ENCODE results near the gene TSPAN10.

The TSPAN10 gene

GRCh38 chr17:81691196-81691595 is 54.2 kb downstream of the TSPAN10 start:
- Histone ChIP-seq H3K27me3 (ENCODE audit: insufficient read depth, low read length) (no peaks in the 10 kb centered on the region), H3K9me3 (ENCODE audit: insufficient read depth, low read depth, low read length) (no peaks in the 10 kb centered on the region), H3K9ac (ENCODE audit: low read depth, low read length) (no peak overlapping the region), H3K36me3 (ENCODE audit: insufficient read depth, low read length) (peaks cover 94% of the 10 kb centered on the region), H3K27ac (ENCODE audit: low read depth, low read length) (no peak overlapping the region), H3K4me1 (ENCODE audit: insufficient read depth, low read length) (no peaks in the 10 kb centered on the region), H3K4me3 (ENCODE audit: low read length) (no peak overlapping the region)
- 96% methylated on average over 18 of the region's 18 CpGs for WGBS

GRCh38 chr17:81691608-81692007 is 54.6 kb downstream of the TSPAN10 start:
- Histone ChIP-seq H3K9ac (ENCODE audit: low read depth, low read length) (no peak overlapping the region), H3K27me3 (ENCODE audit: insufficient read depth, low read length) (no peaks in the 10 kb centered on the region), H3K4me1 (ENCODE audit: insufficient read depth, low read length) (no peaks in the 10 kb centered on the region), H3K27ac (ENCODE audit: low read depth, low read length) (no peak overlapping the region), H3K4me3 (ENCODE audit: low read length) (no peak overlapping the region), H3K9me3 (ENCODE audit: insufficient read depth, low read depth, low read length) (no peaks in the 10 kb centered on the region), H3K36me3 (ENCODE audit: insufficient read depth, low read length) (peaks cover 94% of the 10 kb centered on the region)
- 97% methylated on average over 20 of the region's 20 CpGs for WGBS

GRCh38 chr17:81693509-81694210 is 56.7 kb downstream of the TSPAN10 start:
- H3K36me3 ChIP-seq (ENCODE audit: insufficient read depth, low read length) = peaks cover 93% of the 10 kb centered on the region
- 90% methylated on average over 35 of the region's 35 CpGs for WGBS

GRCh38 chr17:81694810-81695209 is 57.8 kb downstream of the TSPAN10 start:
- Histone ChIP-seq H3K27ac (ENCODE audit: low read depth, low read length) (no peak overlapping the region), H3K27me3 (ENCODE audit: insufficient read depth, low read length) (no peaks in the 10 kb centered on the region), H3K36me3 (ENCODE audit: insufficient read depth, low read length) (peaks cover 95% of the 10 kb centered on the region), H3K4me3 (ENCODE audit: low read length) (no peak overlapping the region), H3K4me1 (ENCODE audit: insufficient read depth, low read length) (no peaks in the 10 kb centered on the region), H3K9ac (ENCODE audit: low read depth, low read length) (no peak overlapping the region), H3K9me3 (ENCODE audit: insufficient read depth, low read depth, low read length) (no peaks in the 10 kb centered on the region)
- 97% methylated on average over 19 of the region's 19 CpGs for WGBS

More at GRCh38 chr17:81693509-81694210, 56.7 kb downstream of the TSPAN10 start:
- Histone ChIP-seq H3K27ac (ENCODE audit: low read depth, low read length) (no peak overlapping the region), H3K4me1 (ENCODE audit: insufficient read depth, low read length) (no peaks in the 10 kb centered on the region), H3K27me3 (ENCODE audit: insufficient read depth, low read length) (no peaks in the 10 kb centered on the region), H3K9me3 (ENCODE audit: insufficient read depth, low read depth, low read length) (no peaks in the 10 kb centered on the region), H3K4me3 (ENCODE audit: low read length) (no peak overlapping the region), H3K9ac (ENCODE audit: low read depth, low read length) (no peak overlapping the region)

- 96% methylated on average over 6 of the region's 6 CpGs for WGBS
- Histone ChIP-seq H3K4me1 (ENCODE audit: insufficient read depth, low read length) (no peaks in the 10 kb centered on the region), H3K27ac (ENCODE audit: low read depth, low read length) (no peak overlapping the region), H3K36me3 (ENCODE audit: insufficient read depth, low read length) (peaks cover 91% of the 10 kb centered on the region), H3K4me3 (ENCODE audit: low read length) (no peak overlapping the region), H3K9ac (ENCODE audit: low read depth, low read length) (no peak overlapping the region), H3K9me3 (ENCODE audit: insufficient read depth, low read depth, low read length) (no peaks in the 10 kb centered on the region), H3K27me3 (ENCODE audit: insufficient read depth, low read length) (no peaks in the 10 kb centered on the region)
These were observed 58.2 kb downstream of the TSPAN10 start for GRCh38 chr17:81695211-81695610.

GRCh38 chr17:81695801-81696200 is 58.8 kb downstream of the TSPAN10 start:
- Histone ChIP-seq H3K4me3 (ENCODE audit: low read length) (no peak overlapping the region), H3K27me3 (ENCODE audit: insufficient read depth, low read length) (no peaks in the 10 kb centered on the region), H3K27ac (ENCODE audit: low read depth, low read length) (no peak overlapping the region), H3K36me3 (ENCODE audit: insufficient read depth, low read length) (peaks cover 88% of the 10 kb centered on the region), H3K4me1 (ENCODE audit: insufficient read depth, low read length) (no peaks in the 10 kb centered on the region), H3K9ac (ENCODE audit: low read depth, low read length) (no peak overlapping the region), H3K9me3 (ENCODE audit: insufficient read depth, low read depth, low read length) (no peaks in the 10 kb centered on the region)
- 96% methylated on average over 22 of the region's 22 CpGs for WGBS

- H3K4me3 ChIP-seq (ENCODE audit: low read length) = no peak overlapping the region
- 96% methylated on average over 40 of the region's 40 CpGs for WGBS
- peaks cover 88% of the 10 kb centered on the region for H3K36me3 ChIP-seq (ENCODE audit: insufficient read depth, low read length)
- H3K27ac ChIP-seq (ENCODE audit: low read depth, low read length) = no peak overlapping the region
- no peaks in the 10 kb centered on the region for H3K9me3 ChIP-seq (ENCODE audit: insufficient read depth, low read depth, low read length)
- H3K4me1 ChIP-seq (ENCODE audit: insufficient read depth, low read length) = no peaks in the 10 kb centered on the region
- H3K9ac ChIP-seq (ENCODE audit: low read depth, low read length) = no peak overlapping the region
- H3K27me3 ChIP-seq (ENCODE audit: insufficient read depth, low read length) = no peaks in the 10 kb centered on the region
These were observed 59.4 kb downstream of the TSPAN10 start for GRCh38 chr17:81696218-81696941.

- Histone ChIP-seq H3K27ac (ENCODE audit: low read depth, low read length) (no peak overlapping the region), H3K9ac (ENCODE audit: low read depth, low read length) (no peak overlapping the region), H3K9me3 (ENCODE audit: insufficient read depth, low read depth, low read length) (no peaks in the 10 kb centered on the region), H3K36me3 (ENCODE audit: insufficient read depth, low read length) (peaks cover 84% of the 10 kb centered on the region), H3K4me3 (ENCODE audit: low read length) (no peak overlapping the region), H3K27me3 (ENCODE audit: insufficient read depth, low read length) (no peaks in the 10 kb centered on the region), H3K4me1 (ENCODE audit: insufficient read depth, low read length) (no peaks in the 10 kb centered on the region)
- WGBS = 92% methylated on average over 24 of the region's 25 CpGs
These were observed 60.5 kb downstream of the TSPAN10 start for GRCh38 chr17:81697261-81698044.
